GM19328 (cell line): ENCODE measurements around the gene ANKRD44.

Experiments
- ATAC-seq: cut with Tn5 transposase; IDR thresholded peaks from one replicate; pipeline ENCODE4 v1.9.1; 2021; ENCODE audit warnings: mild to moderate bottlenecking, moderate library complexity; ENCODE audit not compliant: unreplicated experiment

The ANKRD44 gene

GRCh38 chr2:197189426-197190099 lies 121.0 kb downstream of the ANKRD44 start:
- no peak for ATAC-seq

- no peak for ATAC-seq
These were observed 124.9 kb downstream of the ANKRD44 start for GRCh38 chr2:197185676-197186075.

GRCh38 chr2:197184959-197185586 lies 125.5 kb downstream of the ANKRD44 start:
- ATAC-seq: no peak

- no peak for ATAC-seq
These were observed 127.2 kb downstream of the ANKRD44 start for GRCh38 chr2:197183355-197183754.

- no peak for ATAC-seq
These were observed 127.9 kb downstream of the ANKRD44 start for GRCh38 chr2:197182668-197183067.

- ATAC-seq: no peak
These were observed 129.1 kb downstream of the ANKRD44 start for GRCh38 chr2:197181491-197181890.

- no peak for ATAC-seq
These were observed 130.7 kb downstream of the ANKRD44 start for GRCh38 chr2:197179744-197180498.

GRCh38 chr2:197176522-197176921 lies 134.1 kb downstream of the ANKRD44 start:
- no peak for ATAC-seq

GRCh38 chr2:197174539-197175094 lies 136.0 kb downstream of the ANKRD44 start:
- no peak for ATAC-seq

GRCh38 chr2:197171582-197171981 lies 139.0 kb downstream of the ANKRD44 start:
- ATAC-seq: no peak

- ATAC-seq: no peak
These were observed 140.4 kb downstream of the ANKRD44 start for GRCh38 chr2:197170208-197170607.

GRCh38 chr2:197168705-197169104 lies 141.9 kb downstream of the ANKRD44 start:
- peak; percentile 74 for ATAC-seq

GRCh38 chr2:197167608-197168314 lies 142.8 kb downstream of the ANKRD44 start:
- ATAC-seq: no peak

- no peak for ATAC-seq
These were observed 145.6 kb downstream of the ANKRD44 start for GRCh38 chr2:197165020-197165419.

GRCh38 chr2:197164141-197164754 lies 146.3 kb downstream of the ANKRD44 start:
- no peak for ATAC-seq

GRCh38 chr2:197163712-197164140 lies 146.9 kb downstream of the ANKRD44 start:
- no peak for ATAC-seq

- no peak for ATAC-seq
These were observed 148.8 kb downstream of the ANKRD44 start for GRCh38 chr2:197161774-197162173.

- no peak for ATAC-seq
These were observed 150.8 kb downstream of the ANKRD44 start for GRCh38 chr2:197159661-197160211.

- no peak for ATAC-seq
These were observed 151.7 kb downstream of the ANKRD44 start for GRCh38 chr2:197158591-197159550.
